ENCODE results near the gene IRF3.

Gene IRF3

GRCh38 chr19:49616532-49616931 is 49.1 kb downstream of the IRF3 start:
- CTCF ChIA-PET, result interaction anchor here (1.1 kb wide), 1 partner anchor 47 kb away, joined by 3 read pairs; no protein-coding TSS in a partner anchor
- no peak for TF ChIP-seq CTCF (conservative IDR thresholded peaks at IDR 0.05; ENCODE audit: low read depth)
- no peak for DNase-seq (ENCODE audit: low spot score)
- POLR2A ChIA-PET (ENCODE audit: low non-redundant PET), result no interaction called here
- H3K27ac ChIP-seq, result no peak overlapping the region

GRCh38 chr19:49615861-49616260 is 49.8 kb downstream of the IRF3 start:
- no peak overlapping the region for H3K27ac ChIP-seq
- no peak for TF ChIP-seq CTCF (conservative IDR thresholded peaks at IDR 0.05; ENCODE audit: low read depth)
- ChIA-PET CTCF (interaction anchor here (1.1 kb wide), 1 partner anchor 46 kb away, joined by 3 read pairs; no protein-coding TSS in a partner anchor), POLR2A (ENCODE audit: low non-redundant PET) (no interaction called here)
- no peak for DNase-seq (ENCODE audit: low spot score)

- H3K27ac ChIP-seq, result peak overlapping the region; percentile 80
- DNase-seq (ENCODE audit: low spot score), result peak; percentile 38
- ChIA-PET POLR2A (ENCODE audit: low non-redundant PET) (no interaction called here), CTCF (interaction anchor here (0.6 to 0.9 kb wide), 2 partner anchors 12 to 507 kb away, joined by 3 to 4 read pairs; no protein-coding TSS in a partner anchor)
- no peak for TF ChIP-seq CTCF (conservative IDR thresholded peaks at IDR 0.05; ENCODE audit: low read depth)
Measured at GRCh38 chr19:49614096-49614833, 51.4 kb downstream of the IRF3 start.

- no peak for TF ChIP-seq CTCF (conservative IDR thresholded peaks at IDR 0.05; ENCODE audit: low read depth)
- H3K27ac ChIP-seq, result peak overlapping the region; percentile 80
- DNase-seq (ENCODE audit: low spot score), result no peak
- CTCF ChIA-PET, result interaction anchor here (0.6 to 0.9 kb wide), 2 partner anchors 13 to 507 kb away, joined by 3 to 4 read pairs; no protein-coding TSS in a partner anchor
- POLR2A ChIA-PET (ENCODE audit: low non-redundant PET), result no interaction called here
Measured at GRCh38 chr19:49613374-49613773, 52.3 kb downstream of the IRF3 start.

All from RWPE1 (cell line).